Heart left ventricle (tissue), 16 donors: ENCODE results near the gene PROCA1. TPM values are rescaled to one million over a fixed set of nuclear protein-coding genes. Genes with fewer than 3 reads are reported as not detected.
A peak's percentile ranks its signal among the peaks of the same experiment; 100 is the strongest.

Experiments used
- ATAC-seq, 4 donors: fragments of 200-7000 bp; cut with Tn5 transposase; one replicate each; pipeline ENCODE4 v1.9.1; 2020 to 2022; ENCODE audit warnings: moderate library complexity in 4 of 4, mild to moderate bottlenecking in 3 of 4, moderate number of reproducible peaks in 1 of 4
- DNase-seq, 5 donors: peaks; one replicate each; pipeline ENCODE4 v3.0.0-alpha.2; 2020
- H3K27ac ChIP-seq, 12 donors: fragments of 200-600 bp; sonication (generic) in 4 of 12; one replicate each; pipeline versions ENCODE4 v1.5.0 to v1.8.0; 2016 to 2022; ENCODE audit warnings: mild to moderate bottlenecking in 2 of 12
- H3K27me3 ChIP-seq, 9 donors: fragments of 200-600 bp; sonication (generic) in 2 of 9; one replicate each; pipeline versions ENCODE4 v1.5.1 to v1.8.0; 2016 to 2022; ENCODE audit warnings: mild to moderate bottlenecking in 3 of 9
- H3K36me3 ChIP-seq, 9 donors: fragments of 200-600 bp; sonication (generic) in 2 of 9; one replicate each; pipeline versions ENCODE4 v1.5.0 to v1.8.0; 2018 to 2022; ENCODE audit warnings: mild to moderate bottlenecking in 2 of 9
- H3K4me1 ChIP-seq, 12 donors: fragments of 200-600 bp; sonication (generic) in 4 of 12; one replicate each; pipeline versions ENCODE4 v1.5.0 to v1.8.0; 2016 to 2022; ENCODE audit warnings: mild to moderate bottlenecking in 3 of 12
- H3K4me3 ChIP-seq, 12 donors: fragments of 200-600 bp; sonication (generic) in 4 of 12; one replicate each; pipeline versions ENCODE4 v1.5.0 to v1.8.0; 2017 to 2022; ENCODE audit warnings: mild to moderate bottlenecking in 9 of 12, moderate library complexity in 4 of 12
- H3K9me3 ChIP-seq, 12 donors: fragments of 200-600 bp; sonication (generic) in 4 of 12; one replicate each; pipeline versions ENCODE4 v1.5.0 to v1.8.0; 2016 to 2022; ENCODE audit warnings: mild to moderate bottlenecking in 1 of 12
- POLR2A ChIP-seq, 2 donors: fragments of 450-650 bp; IDR thresholded peaks; one replicate each; pipeline ENCODE4 v1.6.1; 2017; ENCODE audit warnings: antibody characterized with exemption in 2 of 2, mild to moderate bottlenecking in 2 of 2, moderate library complexity in 2 of 2
- WGBS, 4 donors: extraction: QIAGEN DNeasy Blood & Tissue Kit in 2 of 4; methylation state at CpG; one replicate each; pipeline versions ENCODE4 v1.1.5 to v1.1.7; 2013 to 2018; 5-methylcytosine and 5-hydroxymethylcytosine counted together
- intact Hi-C, 10 donors: fragments of 100-400 bp; cut with DNase I; formaldehyde crosslinking; loops; one replicate each; pipeline versions ENCODE4 v1.11.1 to v1.14.2; 2022
- polyA plus RNA-seq, 2 donors: library from polyadenylated mRNA; stranded (reverse); fragments of 200-250 nt; gene quantifications; one replicate each; pipeline ENCODE4 v1.2.3, GENCODE V29; 2013
- total RNA-seq, 9 donors: library from RNA; depleted of rRNA in 2 of 9; stranded (reverse); fragments of >200 nt in 2 of 9; fragmentation: NEBNext Ultra II Directional in 3 of 9; extraction: Animal tissue kit (Norgen Biotek cat#: 25700) in 3 of 9; gene quantifications; one replicate each; pipeline versions ENCODE4 v1.1.0 to v1.2.4, GENCODE V29; 2016 to 2023
- TF ChIP-seq, protein P1 (sequence below), 12 donors: fragments of 200-600 bp; sonication (generic) in 4 of 12; IDR thresholded peaks; one replicate each; pipeline versions ENCODE4 v1.5.0 to v1.8.0; 2018 to 2022; ENCODE audit warnings: antibody characterized with exemption in 12 of 12, mild to moderate bottlenecking in 5 of 12
- donor health status: ischemic (EF 13 %, LVEDD 7.1; RV severe dilation, severe dysfunction).
- donor health status: healthy with polysubstance abuse.
- donor health status: DM: no; HTN: yes; CAD: no.
- donor health status: DM: no; HTN: no; CAD: no.
- donor health status: ischemic (EF 25% LVEDD 6.9; RV normal size, moderate dysfunction).
- donor health status: ischemic (EF 25% LVEDD 5.7; RV mildly dilated, moderate dysfunction).
- donor health status: healthy.
- donor health status: DM: yes; HTN: yes; CAD: no.
- donor health status: ischemic (EF 35%, LVEDD 5.7; RV mildly dilated, moderate dysfunction).
- donor health status: nonischemic (EF 11% LVEDD 7.7; RV severe dilation, severe dysfunction).
- donor health status: DM: yes; HTN: yes; CAD: no.
- donor health status: PGD.
- donor health status: ischemic (EF 29% LVEDD 5.4; RV normal size, mild dysfunction).
- donor health status: nonischemic (EF 23%, LVEDD 6.1; RV moderate dilation, normal function).

Gene PROCA1
- total and polyA plus RNA-seq, 11 donors = 0.64 to 2.6 (median 1.0) TPM

DNA sequence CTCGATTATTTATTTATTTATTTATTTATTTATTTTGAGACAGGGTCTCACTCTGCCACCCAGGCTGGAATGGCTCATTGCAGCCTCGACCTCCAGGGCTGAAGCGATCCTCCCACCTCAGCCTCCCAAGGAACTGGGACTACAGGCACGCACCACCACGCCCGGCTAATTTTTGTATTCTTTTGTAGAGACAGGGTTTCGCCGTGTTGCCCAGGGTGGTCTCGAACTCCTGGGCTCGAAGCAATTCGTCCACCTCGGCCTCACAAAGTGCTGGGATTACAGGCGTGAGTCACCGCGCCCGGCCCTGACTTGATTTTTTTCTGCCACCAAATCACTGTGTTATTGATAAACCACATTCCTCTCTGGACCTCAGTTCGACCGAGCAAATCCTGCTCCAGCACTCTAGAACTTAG is 7.3 kb upstream of the PROCA1 start:
- peak overlapping the region in 11 of 12 donors; percentile 72 to 97 (median 86) for H3K4me3 ChIP-seq
- H3K27ac ChIP-seq = peak overlapping the region; percentile 46 to 96 (median 88)
- peaks cover 0 to 65% (median 41%) of the 10 kb centered on the region in 12 donors for H3K4me1 ChIP-seq
- H3K9me3 ChIP-seq = no peaks in the 10 kb centered on the region
- no peak for DNase-seq
- WGBS, 4 donors = 32 to 42% (median 38%) methylated on average over 18 of the region's 18 CpGs
- intact Hi-C loops = loop anchor here in 3 of 10 donors (2.0 to 10.0 kb wide), 3 partner anchors 54 to 74 kb away; partner anchors contain the start of genes BLTP2 (in 2 of the 3), SDF2 (in 1 of the 3) and SUPT6H (in 1 of the 3)
- peaks cover 0 to 50% (median 44%) of the 10 kb centered on the region in 9 donors for H3K36me3 ChIP-seq
- ATAC-seq = no peak
- TF ChIP-seq, protein P1, sequence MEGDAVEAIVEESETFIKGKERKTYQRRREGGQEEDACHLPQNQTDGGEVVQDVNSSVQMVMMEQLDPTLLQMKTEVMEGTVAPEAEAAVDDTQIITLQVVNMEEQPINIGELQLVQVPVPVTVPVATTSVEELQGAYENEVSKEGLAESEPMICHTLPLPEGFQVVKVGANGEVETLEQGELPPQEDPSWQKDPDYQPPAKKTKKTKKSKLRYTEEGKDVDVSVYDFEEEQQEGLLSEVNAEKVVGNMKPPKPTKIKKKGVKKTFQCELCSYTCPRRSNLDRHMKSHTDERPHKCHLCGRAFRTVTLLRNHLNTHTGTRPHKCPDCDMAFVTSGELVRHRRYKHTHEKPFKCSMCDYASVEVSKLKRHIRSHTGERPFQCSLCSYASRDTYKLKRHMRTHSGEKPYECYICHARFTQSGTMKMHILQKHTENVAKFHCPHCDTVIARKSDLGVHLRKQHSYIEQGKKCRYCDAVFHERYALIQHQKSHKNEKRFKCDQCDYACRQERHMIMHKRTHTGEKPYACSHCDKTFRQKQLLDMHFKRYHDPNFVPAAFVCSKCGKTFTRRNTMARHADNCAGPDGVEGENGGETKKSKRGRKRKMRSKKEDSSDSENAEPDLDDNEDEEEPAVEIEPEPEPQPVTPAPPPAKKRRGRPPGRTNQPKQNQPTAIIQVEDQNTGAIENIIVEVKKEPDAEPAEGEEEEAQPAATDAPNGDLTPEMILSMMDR (IDR thresholded peaks at IDR 0.05) = no peak
- TF ChIP-seq POLR2A (IDR thresholded peaks at IDR 0.05) = no peak
- peaks cover 0 to 18% (median 0%) of the 10 kb centered on the region in 9 donors for H3K27me3 ChIP-seq

DNA sequence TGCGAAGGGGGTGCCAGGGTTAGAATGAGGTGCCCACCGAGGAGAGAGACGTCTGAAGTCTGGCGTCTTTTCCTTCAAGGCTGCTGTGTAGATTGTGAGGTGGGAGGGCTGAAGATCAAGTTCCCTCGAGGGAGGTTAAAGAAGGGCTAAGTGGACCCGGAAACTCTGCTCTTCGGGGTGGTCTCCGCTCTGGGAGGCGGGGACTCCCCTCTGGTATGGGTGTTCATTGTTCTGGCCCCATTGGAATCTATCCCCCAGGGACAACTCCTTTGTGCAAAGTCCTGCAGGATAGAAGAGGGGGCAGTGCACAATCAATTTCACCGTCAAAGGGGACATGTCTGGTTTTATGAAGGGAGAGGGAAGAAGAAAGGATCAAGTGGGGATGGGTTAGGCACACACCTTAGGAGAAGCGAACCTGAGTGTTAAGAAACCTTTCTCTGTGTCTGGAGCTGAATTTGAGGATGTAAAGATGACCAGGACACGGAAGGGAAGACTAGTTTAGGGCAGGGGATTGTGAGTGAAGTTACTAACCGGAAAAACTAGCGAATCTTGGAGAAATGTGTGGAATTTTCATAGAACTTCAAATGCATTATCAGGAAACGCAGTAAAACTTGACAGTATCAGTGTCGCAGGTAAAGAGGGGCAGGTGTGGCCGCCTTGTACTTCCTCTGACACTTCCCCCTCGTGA is 6.8 kb upstream of the PROCA1 start:
- intact Hi-C loops = loop anchor here in 3 of 10 donors (2.0 to 10.0 kb wide), 3 partner anchors 54 to 74 kb away; partner anchors contain the start of genes BLTP2 (in 2 of the 3), SDF2 (in 1 of the 3) and SUPT6H (in 1 of the 3)
- no peak for ATAC-seq
- H3K27ac ChIP-seq = peak overlapping the region; percentile 66 to 96 (median 90)
- peak overlapping the region in 11 of 12 donors; percentile 59 to 92 (median 78) for H3K4me3 ChIP-seq
- H3K4me1 ChIP-seq = peaks cover 0 to 65% (median 41%) of the 10 kb centered on the region in 12 donors
- TF ChIP-seq, protein P1 (IDR thresholded peaks at IDR 0.05) = no peak
- TF ChIP-seq POLR2A (IDR thresholded peaks at IDR 0.05) = no peak
- H3K9me3 ChIP-seq = no peaks in the 10 kb centered on the region
- H3K27me3 ChIP-seq = peaks cover 0 to 18% (median 0%) of the 10 kb centered on the region in 9 donors
- 49 to 57% (median 54%) methylated on average over 18 of the region's 18 CpGs for WGBS, 4 donors
- H3K36me3 ChIP-seq = peaks cover 0 to 48% (median 40%) of the 10 kb centered on the region in 9 donors
- DNase-seq = no peak

DNA sequence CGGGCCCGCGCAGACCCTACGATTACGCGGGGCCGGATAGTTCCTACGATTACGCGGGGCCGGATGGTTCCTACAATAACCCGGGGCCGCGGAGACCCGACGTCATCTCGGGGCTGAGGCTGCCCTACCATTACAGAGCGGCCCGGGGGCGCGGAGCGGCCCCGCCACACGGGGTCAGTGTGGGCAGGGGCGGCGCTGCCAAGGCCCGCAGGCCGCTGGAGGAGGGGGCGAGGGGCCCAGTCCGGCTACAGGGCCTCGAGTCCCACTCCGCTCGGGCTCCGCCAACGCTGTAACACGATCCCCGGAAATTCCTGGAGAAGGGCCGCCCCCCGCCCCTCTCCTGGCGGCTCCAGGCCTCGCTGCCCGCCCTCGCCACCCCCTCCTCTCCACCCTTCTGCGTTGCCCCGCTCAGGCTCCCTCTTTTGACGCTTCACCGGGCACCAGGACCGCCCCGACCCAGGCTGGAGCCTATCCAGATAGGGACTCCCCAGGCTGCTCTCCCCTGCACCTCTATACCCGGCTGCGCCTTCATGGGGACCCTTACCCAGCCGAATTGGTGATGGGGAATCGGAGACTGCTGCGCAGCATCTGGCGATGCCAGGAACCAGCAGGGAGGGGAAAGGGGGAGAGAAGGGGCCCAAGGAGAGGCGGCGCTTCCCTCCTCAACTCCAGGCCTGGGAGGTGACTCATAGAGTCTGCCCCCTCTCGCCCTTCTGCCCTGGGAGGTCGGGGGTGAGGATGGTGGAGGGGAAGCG is 6.1 kb upstream of the PROCA1 start, which contains the start of gene RAB34:
Gene RAB34, minus strand, starts transcription at position 291 of the 755 bp plus-strand sequence. CDS start 602 bp downstream, outside the sequence.
- 8 to 36% (median 13%) methylated on average over 11 to 60 of the region's 60 CpGs for WGBS, 4 donors
- Histone ChIP-seq H3K27ac (peak within 1 kb of the TSS; percentile 66 to 96 (median 90)), H3K4me1 (peaks cover 0 to 61% (median 41%) of the 10 kb centered on the region in 12 donors), H3K4me3 (peak within 1 kb of the TSS; percentile 41 to 92 (median 74)), H3K27me3 (peaks cover 0 to 18% (median 0%) of the 10 kb centered on the region in 9 donors), H3K36me3 (peaks cover 0 to 41% (median 32%) of the 10 kb centered on the region in 9 donors), H3K9me3 (no peaks in the 10 kb centered on the region)
- intact Hi-C loops = loop anchor here in 3 of 10 donors (2.0 to 10.0 kb wide), 3 partner anchors 53 to 73 kb away; partner anchors contain the start of genes BLTP2 (in 2 of the 3), SDF2 (in 1 of the 3) and SUPT6H (in 1 of the 3)
- DNase-seq = peak; percentile 76 to 84 (median 80)
- TF ChIP-seq POLR2A (IDR thresholded peaks at IDR 0.05) = peak in 1 of 2 donors; percentile 29
- TF ChIP-seq, protein P1 (IDR thresholded peaks at IDR 0.05) = peak in 7 of 12 donors; percentile 16 to 49 (median 28)
- ATAC-seq = peak in 3 of 4 donors; percentile 18 to 28 (median 23)
